Measurements from ENCODE around the gene EIF1. TPM values are rescaled to one million over a fixed set of nuclear protein-coding genes. Genes with fewer than 3 reads are reported as not detected.

Gene EIF1
- total RNA-seq, 4 donors from 2014 or later, result 222 to 842 (median 375) TPM

- ATAC-seq, result no peak
- Histone ChIP-seq H3K27me3 (no peaks in the 10 kb centered on the region), H3K4me3 (no peak overlapping the region), H3K36me3 (no peaks in the 10 kb centered on the region), H3K27ac (no peak overlapping the region), H3K4me1 (no peaks in the 10 kb centered on the region), H3K9me3 (no peaks in the 10 kb centered on the region)
- no peak for DNase-seq
- in situ Hi-C loops (cut with MboI; ENCODE audit: low sequenced_read_pairs in 4 of 4) (loop anchor here in 3 of 4 donors (10.0 kb wide), 2 partner anchors 88 to 738 kb away; no protein-coding TSS in a partner anchor), intact Hi-C loops (cut with DNase I; ENCODE audit: low total_unique reads) (no loop called here)
- TF ChIP-seq CTCF (IDR thresholded peaks at IDR 0.05 in 4 of 5, conservative IDR thresholded peaks at IDR 0.05 in 1 of 5), result no peak
- TF ChIP-seq POLR2A (IDR thresholded peaks at IDR 0.05), result no peak
Measured at GRCh38 chr17:41642252-41643156, 46.2 kb upstream of the EIF1 start.

GRCh38 chr17:41647038-41647813 is 41.5 kb upstream of the EIF1 start:
- Histone ChIP-seq H3K36me3 (no peaks in the 10 kb centered on the region), H3K27me3 (no peaks in the 10 kb centered on the region), H3K4me3 (no peak overlapping the region), H3K27ac (no peak overlapping the region), H3K4me1 (peaks cover 7 to 16% of the 10 kb centered on the region in 2 donors), H3K9me3 (no peaks in the 10 kb centered on the region)
- in situ Hi-C loops (cut with MboI; ENCODE audit: low sequenced_read_pairs in 4 of 4), result loop anchor here in 3 of 4 donors (10.0 kb wide), 2 partner anchors 92 to 742 kb away; no protein-coding TSS in a partner anchor
- TF ChIP-seq CTCF (IDR thresholded peaks at IDR 0.05 in 4 of 5, conservative IDR thresholded peaks at IDR 0.05 in 1 of 5) (no peak), POLR2A (IDR thresholded peaks at IDR 0.05) (no peak)
- intact Hi-C loops (cut with DNase I; ENCODE audit: low total_unique reads), result loop anchor here (5.0 kb wide), 1 partner anchor 740 kb away; no protein-coding TSS in a partner anchor
- no peak for DNase-seq
- ATAC-seq, result no peak

GRCh38 chr17:41647940-41648410 is 40.7 kb upstream of the EIF1 start:
- H3K9me3 ChIP-seq, result no peaks in the 10 kb centered on the region
- peaks cover 7 to 16% of the 10 kb centered on the region in 2 donors for H3K4me1 ChIP-seq
- H3K27ac ChIP-seq, result peak overlapping the region in 1 of 4 donors; percentile 30
- H3K4me3 ChIP-seq, result peak overlapping the region; percentile 43 to 52 (median 46)
- intact Hi-C loops (cut with DNase I; ENCODE audit: low total_unique reads) (loop anchor here (1.0 to 5.0 kb wide), 7 partner anchors 14 to 845 kb away; no protein-coding TSS in a partner anchor), in situ Hi-C loops (cut with MboI; ENCODE audit: low sequenced_read_pairs in 4 of 4) (loop anchor here in 3 of 4 donors (10.0 kb wide), 2 partner anchors 93 to 743 kb away; no protein-coding TSS in a partner anchor)
- H3K36me3 ChIP-seq, result no peaks in the 10 kb centered on the region
- no peaks in the 10 kb centered on the region for H3K27me3 ChIP-seq
- peak; percentile 72 to 80 for ATAC-seq
- TF ChIP-seq POLR2A (IDR thresholded peaks at IDR 0.05), result no peak
- peak; percentile 84 to 96 (median 94) for TF ChIP-seq CTCF (IDR thresholded peaks at IDR 0.05 in 4 of 5, conservative IDR thresholded peaks at IDR 0.05 in 1 of 5)
- peak; percentile 60 to 71 for DNase-seq

GRCh38 chr17:41648411-41649195 is 40.1 kb upstream of the EIF1 start:
- in situ Hi-C loops (cut with MboI; ENCODE audit: low sequenced_read_pairs in 4 of 4) (loop anchor here in 3 of 4 donors (10.0 kb wide), 2 partner anchors 94 to 744 kb away; no protein-coding TSS in a partner anchor), intact Hi-C loops (cut with DNase I; ENCODE audit: low total_unique reads) (loop anchor here (1.0 to 5.0 kb wide), 7 partner anchors 14 to 845 kb away; no protein-coding TSS in a partner anchor)
- peak; percentile 95 to 96 for ATAC-seq

More at GRCh38 chr17:41648411-41649195, 40.1 kb upstream of the EIF1 start:
- Histone ChIP-seq H3K27ac (peak overlapping the region in 1 of 4 donors; percentile 30), H3K36me3 (no peaks in the 10 kb centered on the region), H3K4me1 (peaks cover 7 to 16% of the 10 kb centered on the region in 2 donors), H3K9me3 (no peaks in the 10 kb centered on the region), H3K4me3 (peak overlapping the region; percentile 43 to 52 (median 46)), H3K27me3 (no peaks in the 10 kb centered on the region)
- TF ChIP-seq POLR2A (IDR thresholded peaks at IDR 0.05) (no peak), CTCF (IDR thresholded peaks at IDR 0.05 in 4 of 5, conservative IDR thresholded peaks at IDR 0.05 in 1 of 5) (peak; percentile 82 to 95 (median 91))
- peak; percentile 57 to 79 for DNase-seq

Measured in gastrocnemius medialis (tissue), 4 donors.